Putamen (tissue), 1 donor: ENCODE results near the gene NTRK3.

Experiments used
- DNase-seq: peaks from one replicate; pipeline ENCODE4 v3.0.0-alpha.2; 2016; ENCODE audit warnings: low spot score

NTRK3 gene

DNA sequence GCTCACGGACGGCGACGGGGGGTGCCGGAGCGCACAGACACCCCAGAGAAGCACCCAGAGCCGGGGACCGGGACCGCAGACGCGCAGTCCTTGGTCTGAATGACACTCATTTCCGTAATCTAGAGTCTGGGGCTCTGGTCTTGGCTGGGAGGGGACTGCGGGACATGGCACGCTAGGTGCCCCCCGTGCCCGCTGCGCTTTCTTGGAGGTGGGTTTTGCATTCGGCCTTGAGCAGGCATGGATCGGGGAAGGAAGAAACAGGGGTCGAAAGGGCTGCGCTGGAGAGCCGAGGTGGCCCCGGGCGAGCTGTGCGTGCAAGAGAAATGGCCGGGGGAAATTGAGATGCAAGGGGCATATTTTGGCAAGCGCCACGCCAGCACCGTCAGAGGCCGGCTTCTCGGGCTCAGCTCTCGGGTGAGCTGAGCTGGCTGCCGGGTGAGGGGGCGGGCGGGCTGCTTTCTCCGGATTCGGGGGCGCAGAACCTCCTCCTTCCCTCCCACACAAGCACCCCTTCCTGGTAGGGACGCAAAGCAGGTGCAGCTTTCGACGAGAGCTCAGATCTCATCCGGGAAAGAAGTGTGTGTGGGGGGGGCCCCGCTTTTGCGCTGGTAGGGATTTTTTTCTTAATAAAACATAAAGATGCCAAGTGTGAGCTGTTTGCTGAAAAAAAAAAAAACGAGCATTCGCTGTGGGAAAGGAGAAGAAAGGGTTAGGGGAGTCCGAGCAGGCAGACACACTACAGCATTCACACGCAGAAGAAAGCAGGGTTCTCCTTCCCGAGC is 963 bp upstream of the NTRK3 start:
- peak; percentile 74 for DNase-seq

- DNase-seq = no peak
Measured at GRCh38 chr15:88255484-88256278, 858 bp downstream of the NTRK3 start.

DNA sequence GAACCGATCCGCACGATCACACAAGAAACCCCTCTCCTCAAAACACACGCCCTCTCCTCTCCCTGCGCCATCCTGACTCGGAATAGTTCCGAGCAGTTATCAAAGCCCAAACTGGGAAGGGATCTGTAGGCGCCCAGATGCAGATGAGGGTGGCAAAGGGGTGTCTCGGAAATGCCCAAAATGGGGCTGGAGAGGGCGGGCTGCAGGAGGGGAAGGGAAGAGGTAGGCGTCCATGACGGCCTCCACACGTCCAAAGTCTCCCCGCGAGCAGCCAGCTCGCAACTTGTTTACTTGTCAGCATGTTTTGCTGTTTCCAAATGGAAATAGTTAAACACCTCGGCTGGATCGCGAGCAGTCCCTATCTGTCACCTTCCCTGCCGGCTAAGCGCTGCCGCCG is 1.5 kb downstream of the NTRK3 start:
- DNase-seq = no peak

DNA sequence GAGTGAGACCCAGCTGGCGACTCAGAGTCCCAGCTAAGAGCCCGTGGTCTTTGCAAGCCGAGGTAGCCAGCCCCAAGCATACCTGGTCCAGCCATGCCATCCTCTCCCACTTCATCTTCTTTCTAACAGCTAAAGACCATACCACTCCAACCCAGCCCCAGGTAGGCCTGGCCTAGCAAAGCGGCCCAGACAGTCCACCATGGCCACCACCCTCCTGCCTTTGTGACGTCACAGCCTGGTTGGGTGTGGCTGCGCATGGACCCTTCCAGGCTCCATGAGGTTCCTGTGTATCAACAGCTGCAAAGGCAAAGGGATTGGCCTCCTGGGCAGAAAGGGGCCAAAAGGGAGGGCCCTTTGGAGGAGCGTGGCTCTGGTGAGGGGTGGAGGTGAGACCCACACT is 4.1 kb downstream of the NTRK3 start:
- no peak for DNase-seq

DNA sequence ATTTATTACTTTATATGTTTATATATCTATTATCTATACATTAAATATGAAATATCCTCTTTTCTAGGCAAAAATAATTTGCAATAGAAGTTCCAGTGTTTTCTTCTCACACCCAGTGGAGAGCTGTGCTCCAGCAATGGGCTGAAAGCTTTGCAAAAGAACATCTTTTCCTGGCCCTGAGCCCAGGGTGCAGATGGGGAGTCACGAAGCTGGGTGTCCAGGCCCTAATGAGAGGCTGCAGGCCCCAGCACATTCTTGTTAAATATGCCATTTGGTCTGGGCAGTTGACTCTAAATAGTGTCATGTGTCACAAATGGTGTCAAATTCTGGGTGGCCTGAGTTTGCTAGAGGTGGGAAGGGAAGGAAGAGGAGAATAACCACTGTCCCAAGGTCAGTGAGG is 5.7 kb downstream of the NTRK3 start:
- DNase-seq = no peak

DNA sequence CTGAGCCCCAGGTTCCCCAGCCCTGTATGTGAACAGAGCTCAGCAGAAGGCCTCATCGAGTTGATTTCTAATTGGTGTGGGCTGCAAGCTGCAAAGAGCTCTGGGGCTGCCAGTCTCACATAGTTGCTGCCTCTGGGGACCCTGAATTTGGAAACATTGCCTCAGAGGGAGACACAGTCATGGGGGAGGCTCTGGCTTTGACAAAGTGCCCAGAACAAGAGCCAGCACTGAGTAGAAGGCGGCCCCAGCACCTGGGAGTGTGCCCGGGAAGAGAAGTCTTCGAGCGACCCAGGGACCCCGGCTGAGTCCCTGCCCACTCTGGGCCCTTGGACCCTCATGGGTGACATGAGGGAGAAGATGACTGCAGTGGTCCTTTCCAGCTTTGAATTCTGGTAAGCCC is 7.3 kb downstream of the NTRK3 start:
- no peak for DNase-seq

- no peak for DNase-seq
Measured at GRCh38 chr15:88247914-88248313, 8.6 kb downstream of the NTRK3 start.

DNA sequence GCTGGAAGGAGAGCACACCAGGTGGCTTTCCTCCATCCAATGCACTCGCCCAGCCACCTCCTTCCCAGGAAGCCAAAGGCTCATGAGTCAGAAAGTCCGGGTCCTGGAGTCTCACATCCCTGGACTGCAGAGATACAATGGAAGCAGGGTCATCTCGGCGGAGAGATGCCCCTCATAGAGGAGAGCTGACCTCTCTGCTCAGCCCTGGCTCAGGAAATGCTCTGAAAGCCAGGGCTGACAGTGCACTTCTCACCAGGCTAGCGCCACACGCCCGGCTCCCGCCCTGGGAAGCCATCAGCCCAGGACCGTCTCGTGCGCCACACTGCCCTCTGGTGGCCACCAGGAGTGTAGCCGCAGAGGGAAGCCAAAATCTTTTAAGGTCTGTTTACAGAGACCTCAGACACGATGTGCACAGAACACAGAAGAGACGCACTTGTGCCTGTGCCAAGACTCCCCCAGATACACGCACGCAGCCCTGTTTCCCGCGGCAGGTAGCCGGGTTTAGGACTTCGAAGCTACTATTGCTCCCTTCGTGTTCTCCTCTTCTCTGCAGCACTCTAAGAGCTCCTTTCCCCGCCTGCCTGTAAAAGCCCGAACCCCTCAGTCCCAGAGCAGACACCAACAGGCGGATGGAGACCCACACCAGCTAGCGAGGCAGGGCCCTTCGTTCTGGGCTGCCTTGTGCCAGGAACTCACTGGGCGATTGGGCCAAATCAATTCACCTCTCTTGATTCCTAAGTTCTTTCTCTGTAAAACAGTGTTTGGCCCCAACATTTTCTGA is 9.7 kb downstream of the NTRK3 start:
- peak; percentile 69 for DNase-seq

DNA sequence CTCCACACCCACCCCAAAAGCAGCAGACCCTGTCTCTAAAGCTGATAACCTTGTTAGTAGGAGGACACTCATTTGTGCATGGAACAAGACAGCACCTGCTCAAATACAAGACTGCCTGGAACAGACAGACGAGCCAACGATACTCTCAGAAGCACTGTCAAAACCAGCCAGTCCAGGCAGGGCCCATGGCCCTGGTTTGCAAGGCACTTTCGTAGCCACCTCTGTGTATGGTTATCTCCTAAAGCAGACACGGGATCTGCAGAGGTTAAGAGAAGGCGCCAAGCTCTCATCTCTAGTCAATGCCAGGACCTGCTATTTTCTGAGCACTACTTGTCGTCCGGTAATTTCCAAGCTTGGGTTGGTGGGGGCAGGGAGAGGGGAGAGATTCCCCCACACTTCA is 10.5 kb downstream of the NTRK3 start:
- DNase-seq = no peak

GRCh38 chr15:88243895-88244787 is 12.4 kb downstream of the NTRK3 start:
- no peak for DNase-seq

GRCh38 chr15:88242586-88243555 is 13.7 kb downstream of the NTRK3 start:
- DNase-seq = no peak

- DNase-seq = no peak
Measured at GRCh38 chr15:88241461-88241860, 15.1 kb downstream of the NTRK3 start.

DNA sequence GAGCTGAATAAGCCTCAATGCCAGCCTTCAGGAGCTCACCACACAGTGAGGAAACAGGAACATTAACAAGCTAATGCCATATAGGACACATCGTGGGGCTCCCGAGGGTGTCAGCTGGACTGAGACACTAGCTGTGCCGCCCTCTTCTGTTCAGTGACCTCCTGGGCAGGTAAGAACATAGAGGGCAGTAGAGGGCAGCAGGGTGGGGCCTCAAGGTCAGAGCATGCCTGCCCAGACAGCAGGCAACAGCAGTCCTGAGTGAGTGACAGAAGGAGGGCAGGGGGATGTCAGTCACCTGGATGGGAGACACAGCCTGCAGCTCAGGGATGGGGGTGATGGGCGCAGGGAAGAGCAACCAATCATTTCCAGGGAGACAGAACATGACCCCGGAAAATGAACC is 15.5 kb downstream of the NTRK3 start:
- no peak for DNase-seq

DNA sequence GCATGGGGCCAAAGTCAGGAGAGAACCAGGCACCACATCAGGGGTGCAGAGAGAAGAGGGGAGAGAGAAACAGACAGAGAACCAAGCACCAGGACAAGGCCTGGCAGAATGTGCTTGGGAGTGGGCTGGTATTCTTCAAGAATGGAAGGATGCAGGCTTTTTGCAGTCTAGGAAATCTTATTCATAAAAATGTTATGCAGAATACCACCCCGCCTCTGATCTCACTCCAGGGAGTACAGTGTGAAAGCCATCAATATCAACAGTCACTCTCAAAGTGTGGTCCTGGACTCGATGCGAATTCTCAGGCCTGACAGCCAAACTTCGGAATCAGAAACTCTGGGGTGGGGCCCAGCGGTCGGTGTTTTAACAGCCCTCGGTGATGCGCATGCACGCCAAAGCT is 16.9 kb downstream of the NTRK3 start:
- no peak for DNase-seq

DNA sequence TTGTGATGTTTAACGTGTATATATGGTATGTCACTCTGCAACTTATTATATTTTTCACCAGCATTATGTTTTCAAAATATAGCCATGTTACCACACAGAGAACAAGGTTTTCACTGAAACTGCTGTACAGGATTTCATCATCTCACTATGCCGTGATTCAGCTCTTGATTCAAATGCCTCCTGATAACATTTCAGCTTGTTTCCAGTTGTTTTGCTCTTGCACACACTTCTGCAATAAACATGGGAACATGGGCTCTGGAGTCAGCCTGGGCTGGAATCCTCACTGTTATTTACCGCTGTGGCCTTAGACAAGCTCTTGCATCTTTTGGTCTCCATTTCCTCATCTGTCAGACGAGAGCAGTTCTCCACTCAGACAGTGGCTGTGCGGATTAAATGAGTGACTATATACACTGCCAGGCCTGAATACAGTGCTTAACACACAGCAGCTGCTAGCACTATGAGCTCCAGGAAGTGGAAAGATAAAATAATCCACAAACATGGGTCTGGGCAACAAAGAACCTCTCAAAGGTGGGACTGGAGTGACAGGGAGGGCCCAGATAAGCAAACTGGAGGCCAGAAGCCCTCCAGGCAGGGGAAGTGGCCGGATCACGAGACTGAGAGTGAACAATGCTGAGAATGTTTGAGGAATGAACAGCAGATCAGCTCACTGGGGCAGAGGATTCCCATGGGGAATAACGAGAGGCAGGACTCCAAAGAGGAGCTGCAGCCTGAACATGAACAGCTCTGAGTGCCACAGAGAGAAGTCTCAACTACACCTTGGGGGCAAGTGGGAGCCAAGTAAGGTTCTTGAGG is 17.7 kb downstream of the NTRK3 start:
- no peak for DNase-seq

GRCh38 chr15:88234711-88235110 is 21.8 kb downstream of the NTRK3 start:
- no peak for DNase-seq

GRCh38 chr15:88233921-88234320 is 22.6 kb downstream of the NTRK3 start:
- DNase-seq = no peak

DNA sequence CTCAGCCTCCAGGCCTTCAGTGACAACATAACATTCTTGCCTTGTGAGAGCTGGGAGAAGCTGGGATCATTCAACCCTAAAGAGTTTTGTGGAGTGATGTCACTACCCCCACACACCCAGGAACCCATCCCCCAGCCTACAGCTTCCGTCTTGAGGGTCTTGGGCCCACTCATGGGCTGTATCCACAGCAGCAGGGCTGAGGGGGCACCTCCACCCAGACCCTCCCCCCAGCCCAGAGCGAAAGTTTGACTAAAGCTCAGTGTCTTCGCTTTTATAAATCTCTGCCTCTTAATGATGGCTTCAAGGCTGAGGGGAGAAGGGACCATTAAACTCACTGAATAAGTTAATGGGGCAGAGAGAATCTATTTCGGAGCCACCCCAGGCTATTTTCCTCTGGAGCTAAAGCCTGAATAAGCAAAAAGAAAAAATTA is 23.8 kb downstream of the NTRK3 start:
- DNase-seq = no peak

- DNase-seq = no peak
Measured at GRCh38 chr15:88231909-88232644, 24.5 kb downstream of the NTRK3 start.
